Smooth muscle cell (in vitro differentiated cells): ENCODE results near the gene CPLX3. TPM values are rescaled to one million over a fixed set of nuclear protein-coding genes. Genes with fewer than 3 reads are reported as not detected.

Experiments
- DNase-seq: peaks from one replicate; lab custom pipeline; 2025; ENCODE audit not compliant: unreplicated experiment; lab: John Stamatoyannopoulos, UW
- H2AFZ ChIP-seq: fragments of 200-600 bp; sonication (generic); 2 replicates; pipeline ENCODE4 v1.6.0; 2016; ENCODE audit warnings: antibody characterized with exemption, low read depth, mild to moderate bottlenecking
- H3F3A ChIP-seq: fragments of 200-600 bp; sonication (generic); 2 replicates; pipeline ENCODE4 v1.6.0; 2017; ENCODE audit warnings: antibody characterized with exemption, low read depth
- H3K27ac ChIP-seq: fragments of 200-600 bp; sonication (generic); 2 replicates; pipeline ENCODE4 v1.5.1; 2016; ENCODE audit warnings: low read depth, mild to moderate bottlenecking
- H3K27me3 ChIP-seq: fragments of 200-600 bp; sonication (generic); 2 replicates; pipeline ENCODE4 v1.6.1; 2016; ENCODE audit warnings: low read depth, mild to moderate bottlenecking
- H3K36me3 ChIP-seq: fragments of 200-600 bp; sonication (generic); 2 replicates; pipeline ENCODE4 v1.5.1; 2016; ENCODE audit warnings: low read depth
- H3K4me1 ChIP-seq: fragments of 200-600 bp; sonication (generic); 2 replicates; pipeline ENCODE4 v1.5.1; 2016; ENCODE audit warnings: low read depth
- H3K4me2 ChIP-seq: fragments of 200-600 bp; sonication (generic); 2 replicates; pipeline ENCODE4 v1.6.0; 2016; ENCODE audit warnings: mild to moderate bottlenecking
- H3K4me3 ChIP-seq: fragments of 200-600 bp; sonication (generic); 2 replicates; pipeline ENCODE4 v1.5.1; 2016; ENCODE audit warnings: mild to moderate bottlenecking
- H3K79me2 ChIP-seq: fragments of 200-600 bp; sonication (generic); 2 replicates; pipeline ENCODE4 v1.6.0; 2016; ENCODE audit warnings: low read depth, mild to moderate bottlenecking
- H3K9ac ChIP-seq: fragments of 200-600 bp; sonication (generic); 2 replicates; pipeline ENCODE4 v1.6.0; 2016; ENCODE audit warnings: low read depth
- H3K9me3 ChIP-seq: fragments of 200-600 bp; sonication (generic); replicated peaks from 2 replicates; pipeline ENCODE4 v1.5.1; 2016; ENCODE audit warnings: low read depth
- H4K20me1 ChIP-seq: fragments of 200-600 bp; sonication (generic); 2 replicates; pipeline ENCODE4 v1.6.0; 2016; ENCODE audit warnings: low read depth
- WGBS: methylation state at CpG from one replicate; pipeline ENCODE4 v1.1.7; 2016; ENCODE audit warnings: low lambda C conversion rate; 5-methylcytosine and 5-hydroxymethylcytosine counted together
- polyA plus RNA-seq: library from polyadenylated mRNA; unstranded; fragments of >200 nt; fragmentation: Nextera tagmentation; extraction: Ambion mirVana; gene quantifications from 2 replicates; pipeline ENCODE4 v1.2.1, GENCODE V29; 2016
- total RNA-seq: library from RNA; depleted of rRNA; stranded (reverse); fragments of >200 nt; gene quantifications from 2 replicates; pipeline ENCODE4 v1.2.3, GENCODE V29; 2014
- TF ChIP-seq, protein P1 (sequence below): fragments of 200-600 bp; sonication (generic); IDR thresholded peaks from 2 replicates; pipeline ENCODE4 v1.5.1; 2017; ENCODE audit warnings: borderline replicate concordance, mild to moderate bottlenecking, antibody characterized with exemption; ENCODE audit not compliant: insufficient read depth, poor library complexity, severe bottlenecking

The CPLX3 gene
- total and polyA plus RNA-seq, 2 experiments from 2014 or later, result 0.22 TPM; not detected in 1

DNA sequence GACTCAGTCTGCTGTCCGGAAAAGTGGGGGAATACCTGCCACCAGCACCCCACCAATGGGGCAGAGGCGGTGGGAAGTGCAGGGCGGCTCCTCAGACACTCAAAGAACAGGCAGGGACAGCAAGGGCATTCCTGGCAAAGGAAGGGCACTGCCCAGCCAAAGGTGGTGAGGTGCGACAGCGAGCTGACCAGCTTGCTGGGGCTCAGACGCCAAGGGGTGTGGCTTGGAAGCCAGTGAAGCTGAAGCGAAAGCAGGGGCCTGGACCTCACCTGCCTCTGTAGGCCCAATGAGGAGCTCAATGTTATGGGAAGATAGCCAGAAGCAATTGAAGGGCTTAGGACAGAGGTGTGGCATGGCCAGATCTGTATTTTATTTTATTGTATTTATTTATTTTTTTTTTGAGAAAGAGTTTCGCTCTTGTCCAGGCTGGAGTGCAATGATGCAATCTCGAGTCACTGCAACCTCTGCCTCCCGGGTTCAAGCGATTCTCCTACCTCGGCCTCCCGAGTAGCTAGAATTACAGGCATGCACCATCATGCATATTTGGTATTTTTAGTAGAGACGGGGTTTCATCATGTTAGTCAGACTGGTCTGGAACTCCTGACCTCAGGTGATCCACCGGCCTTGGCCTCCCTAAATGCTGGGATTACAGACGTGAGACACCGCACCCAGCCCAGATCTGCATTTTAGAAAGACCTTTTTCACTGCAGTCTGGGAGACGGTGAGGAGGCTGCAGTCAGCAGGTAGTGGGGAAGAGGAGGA is 18.2 kb upstream of the CPLX3 start:
- Histone ChIP-seq H3K9ac (no peak overlapping the region), H3K4me2 (no peak overlapping the region), H3K4me3 (no peak overlapping the region), H3K27ac (no peak overlapping the region), H3K79me2 (no peaks in the 10 kb centered on the region), H4K20me1 (no peaks in the 10 kb centered on the region), H3K4me1 (no peaks in the 10 kb centered on the region), H3K9me3 (no peaks in the 10 kb centered on the region), H3K36me3 (no peaks in the 10 kb centered on the region), H3F3A (no peaks in the 10 kb centered on the region), H3K27me3 (no peaks in the 10 kb centered on the region), H2AFZ (no peak overlapping the region)
- no peak for DNase-seq
- TF ChIP-seq, protein P1, sequence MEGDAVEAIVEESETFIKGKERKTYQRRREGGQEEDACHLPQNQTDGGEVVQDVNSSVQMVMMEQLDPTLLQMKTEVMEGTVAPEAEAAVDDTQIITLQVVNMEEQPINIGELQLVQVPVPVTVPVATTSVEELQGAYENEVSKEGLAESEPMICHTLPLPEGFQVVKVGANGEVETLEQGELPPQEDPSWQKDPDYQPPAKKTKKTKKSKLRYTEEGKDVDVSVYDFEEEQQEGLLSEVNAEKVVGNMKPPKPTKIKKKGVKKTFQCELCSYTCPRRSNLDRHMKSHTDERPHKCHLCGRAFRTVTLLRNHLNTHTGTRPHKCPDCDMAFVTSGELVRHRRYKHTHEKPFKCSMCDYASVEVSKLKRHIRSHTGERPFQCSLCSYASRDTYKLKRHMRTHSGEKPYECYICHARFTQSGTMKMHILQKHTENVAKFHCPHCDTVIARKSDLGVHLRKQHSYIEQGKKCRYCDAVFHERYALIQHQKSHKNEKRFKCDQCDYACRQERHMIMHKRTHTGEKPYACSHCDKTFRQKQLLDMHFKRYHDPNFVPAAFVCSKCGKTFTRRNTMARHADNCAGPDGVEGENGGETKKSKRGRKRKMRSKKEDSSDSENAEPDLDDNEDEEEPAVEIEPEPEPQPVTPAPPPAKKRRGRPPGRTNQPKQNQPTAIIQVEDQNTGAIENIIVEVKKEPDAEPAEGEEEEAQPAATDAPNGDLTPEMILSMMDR, result no peak
- WGBS, result 88% methylated on average over 18 of the region's 18 CpGs

DNA sequence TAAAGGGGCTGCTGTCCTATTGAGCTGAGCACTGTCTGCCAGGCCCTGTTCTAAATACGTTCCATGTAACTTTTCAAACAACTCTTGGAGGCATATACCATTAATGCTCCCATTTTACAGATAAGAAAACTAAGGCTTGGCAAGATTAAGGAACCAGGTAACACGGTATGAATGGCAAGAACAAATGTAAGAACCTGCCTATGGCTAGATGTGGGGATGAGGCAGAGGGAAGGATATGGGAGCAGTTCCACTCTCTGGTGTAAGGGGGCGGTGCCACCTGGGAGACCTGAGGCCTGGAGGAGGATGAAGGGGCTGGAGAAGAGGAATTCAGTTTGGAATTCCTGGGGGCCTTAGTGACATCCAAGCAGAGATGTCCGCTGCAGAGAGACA is 17.6 kb upstream of the CPLX3 start:
- Histone ChIP-seq H3K27ac (no peak overlapping the region), H3K9me3 (no peaks in the 10 kb centered on the region), H3K4me1 (no peaks in the 10 kb centered on the region), H3K27me3 (no peaks in the 10 kb centered on the region), H3K4me3 (no peak overlapping the region), H4K20me1 (no peaks in the 10 kb centered on the region), H3K79me2 (no peaks in the 10 kb centered on the region), H3K36me3 (no peaks in the 10 kb centered on the region), H3F3A (no peaks in the 10 kb centered on the region), H2AFZ (no peak overlapping the region), H3K9ac (no peak overlapping the region), H3K4me2 (no peak overlapping the region)
- DNase-seq, result no peak
- TF ChIP-seq, protein P1, result no peak
- WGBS, result 68% methylated on average over 4 of the region's 4 CpGs

DNA sequence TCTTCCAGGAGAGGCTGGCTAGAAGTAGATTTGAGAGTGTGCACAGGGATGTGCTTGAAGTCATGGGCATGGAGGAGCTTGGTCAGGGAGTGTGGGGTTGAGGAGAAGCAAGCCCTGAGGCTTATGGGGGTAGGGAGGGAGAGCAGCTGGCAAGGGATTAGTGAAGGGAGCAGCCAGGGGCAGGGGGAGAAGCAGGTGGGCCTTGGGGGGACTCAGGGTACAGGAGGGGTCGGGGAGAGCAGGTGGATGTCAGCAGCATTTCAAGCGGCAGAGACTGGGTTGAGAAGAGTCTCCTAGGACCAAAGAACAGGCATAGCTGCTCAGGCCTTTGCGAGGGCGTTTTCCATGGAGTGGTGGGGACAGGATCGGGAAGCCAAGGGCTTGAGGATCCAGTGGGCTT is 17.2 kb upstream of the CPLX3 start:
- H3K4me2 ChIP-seq, result no peak overlapping the region
- H3K27me3 ChIP-seq, result no peaks in the 10 kb centered on the region
- no peak for DNase-seq
- TF ChIP-seq, protein P1, result no peak
- no peaks in the 10 kb centered on the region for H3K79me2 ChIP-seq
- WGBS, result 95% methylated on average over 5 of the region's 5 CpGs
- H3K4me3 ChIP-seq, result no peak overlapping the region
- H3F3A ChIP-seq, result no peaks in the 10 kb centered on the region
- no peaks in the 10 kb centered on the region for H3K4me1 ChIP-seq
- no peaks in the 10 kb centered on the region for H3K9me3 ChIP-seq
- no peaks in the 10 kb centered on the region for H3K36me3 ChIP-seq
- no peak overlapping the region for H3K27ac ChIP-seq
- no peaks in the 10 kb centered on the region for H4K20me1 ChIP-seq
- no peak overlapping the region for H3K9ac ChIP-seq
- H2AFZ ChIP-seq, result no peak overlapping the region

DNA sequence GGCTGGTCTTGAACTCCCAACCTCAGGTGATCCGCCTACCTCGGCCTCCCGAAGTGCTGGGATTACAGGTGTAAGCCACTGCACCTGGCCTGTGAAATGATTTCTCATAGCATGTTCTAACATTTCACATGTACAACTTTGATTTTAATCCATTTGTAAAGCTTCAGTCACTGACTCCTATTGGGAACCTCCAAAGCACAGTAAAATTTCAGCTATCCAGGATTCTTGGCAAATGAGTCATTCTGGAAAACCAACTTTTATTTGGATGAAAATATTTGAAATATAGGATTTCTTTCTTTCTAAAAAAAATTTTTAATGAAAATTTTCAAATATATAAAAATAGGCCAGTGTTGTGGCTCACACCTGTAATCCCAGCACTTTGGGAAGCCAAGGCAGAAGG is 16.5 kb upstream of the CPLX3 start:
- H3K9me3 ChIP-seq, result no peaks in the 10 kb centered on the region
- DNase-seq, result no peak
- TF ChIP-seq, protein P1, result no peak
- no peaks in the 10 kb centered on the region for H3K79me2 ChIP-seq
- H3K27ac ChIP-seq, result no peak overlapping the region
- H3K4me3 ChIP-seq, result no peak overlapping the region
- H3K36me3 ChIP-seq, result no peaks in the 10 kb centered on the region
- no peak overlapping the region for H2AFZ ChIP-seq
- no peaks in the 10 kb centered on the region for H3F3A ChIP-seq
- H3K4me2 ChIP-seq, result no peak overlapping the region
- H3K4me1 ChIP-seq, result no peaks in the 10 kb centered on the region
- H3K27me3 ChIP-seq, result no peaks in the 10 kb centered on the region
- WGBS, result 90% methylated on average over 3 of the region's 3 CpGs
- H4K20me1 ChIP-seq, result no peaks in the 10 kb centered on the region
- H3K9ac ChIP-seq, result no peak overlapping the region
